Right lobe of liver (tissue), 4 donors: Measurements from ENCODE around the gene SF3B4.

ENCODE experiments used
- CTCF ChIP-seq, 4 donors: fragments of 200-600 bp in 3 of 4; fragments of 450-650 bp in 1 of 4; IDR thresholded peaks; one replicate each; pipeline versions ENCODE4 v1.5.1 to v1.8.0; 2016 to 2022; ENCODE audit warnings: antibody characterized with exemption in 4 of 4, mild to moderate bottlenecking in 2 of 4
- POLR2A ChIP-seq: fragments of 450-650 bp; IDR thresholded peaks from one replicate; pipeline ENCODE4 v1.6.1; 2017; ENCODE audit warnings: antibody characterized with exemption, mild to moderate bottlenecking
- donor health status: DM: no; HTN: no; CAD: no.
- donor health status: DM: no; HTN: no; CAD: no.
- donor health status: DM: no; HTN: yes; CAD: no.

- TF ChIP-seq POLR2A (no peak), CTCF (IDR thresholded peaks at IDR 0.05) (no peak)
These were observed 4.9 kb upstream of the SF3B4 start for GRCh38 chr1:149932474-149932873.
